Ramos (cell line): Measurements from ENCODE around the gene TRAF4.

Source experiments
- in situ Hi-C: fragments of 300-500 bp; cut with MboI; formaldehyde crosslinking; loops from one replicate; pipeline ENCODE4 v1.14.3; 2022; ENCODE audit warnings: low sequenced_read_pairs; ENCODE audit not compliant: unreplicated experiment

The TRAF4 gene, protein sequence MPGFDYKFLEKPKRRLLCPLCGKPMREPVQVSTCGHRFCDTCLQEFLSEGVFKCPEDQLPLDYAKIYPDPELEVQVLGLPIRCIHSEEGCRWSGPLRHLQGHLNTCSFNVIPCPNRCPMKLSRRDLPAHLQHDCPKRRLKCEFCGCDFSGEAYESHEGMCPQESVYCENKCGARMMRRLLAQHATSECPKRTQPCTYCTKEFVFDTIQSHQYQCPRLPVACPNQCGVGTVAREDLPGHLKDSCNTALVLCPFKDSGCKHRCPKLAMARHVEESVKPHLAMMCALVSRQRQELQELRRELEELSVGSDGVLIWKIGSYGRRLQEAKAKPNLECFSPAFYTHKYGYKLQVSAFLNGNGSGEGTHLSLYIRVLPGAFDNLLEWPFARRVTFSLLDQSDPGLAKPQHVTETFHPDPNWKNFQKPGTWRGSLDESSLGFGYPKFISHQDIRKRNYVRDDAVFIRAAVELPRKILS

GRCh38 chr17:28743243-28744103 lies at the start of gene TRAF4:
TRAF4 (plus strand) TSS chr17:28744011; CDS start chr17:28744113, 102 bp downstream.
- in situ Hi-C loops = loop anchor here (25.0 kb wide), 2 partner anchors 819 to 969 kb away; partner anchors contain the start of genes ABHD15 and TP53I13

- in situ Hi-C loops = no loop called here
These were observed 45.4 kb upstream of the TRAF4 start for GRCh38 chr17:28698253-28698941.

GRCh38 chr17:28700278-28700677 lies 43.5 kb upstream of the TRAF4 start:
- in situ Hi-C loops = no loop called here

GRCh38 chr17:28700830-28701492 lies 42.9 kb upstream of the TRAF4 start:
- in situ Hi-C loops = no loop called here

DNA sequence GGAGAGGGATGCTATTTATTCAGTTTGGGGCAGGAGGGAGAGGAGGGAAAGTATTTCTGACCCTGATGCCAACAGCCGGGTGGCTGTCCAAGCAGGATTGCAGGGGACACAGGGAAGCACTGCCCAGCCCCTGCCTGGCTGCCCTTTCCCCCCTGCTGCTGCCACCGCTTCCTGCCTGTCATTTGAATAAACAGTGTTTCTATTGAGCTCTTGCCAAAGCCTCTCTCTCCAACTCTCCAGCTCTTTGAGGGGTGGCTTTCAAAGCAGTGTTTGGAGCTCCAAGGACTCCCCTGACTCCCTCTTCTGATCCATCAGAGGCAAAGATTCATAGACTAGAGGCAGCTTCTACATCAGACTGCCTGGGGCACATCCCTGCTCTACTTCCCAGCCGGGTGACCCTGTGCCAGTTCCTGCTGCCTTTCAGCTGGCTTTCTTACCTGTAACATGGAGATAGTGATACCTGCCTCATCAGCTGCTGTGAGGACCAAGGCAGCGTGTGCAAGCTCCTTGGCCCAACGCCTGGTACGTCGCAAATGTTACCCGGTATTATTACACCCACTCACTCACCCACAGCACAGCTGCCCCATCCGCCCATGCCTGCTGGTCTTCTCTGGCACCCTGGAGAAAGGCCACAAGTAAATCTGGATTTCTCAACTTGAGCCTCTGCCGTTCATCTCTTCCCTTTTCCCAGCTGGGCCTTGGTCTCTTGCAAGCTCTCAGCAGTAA lies 41.6 kb upstream of the TRAF4 start:
- in situ Hi-C loops = no loop called here

- in situ Hi-C loops = no loop called here
These were observed 41.1 kb upstream of the TRAF4 start for GRCh38 chr17:28702752-28703150.

DNA sequence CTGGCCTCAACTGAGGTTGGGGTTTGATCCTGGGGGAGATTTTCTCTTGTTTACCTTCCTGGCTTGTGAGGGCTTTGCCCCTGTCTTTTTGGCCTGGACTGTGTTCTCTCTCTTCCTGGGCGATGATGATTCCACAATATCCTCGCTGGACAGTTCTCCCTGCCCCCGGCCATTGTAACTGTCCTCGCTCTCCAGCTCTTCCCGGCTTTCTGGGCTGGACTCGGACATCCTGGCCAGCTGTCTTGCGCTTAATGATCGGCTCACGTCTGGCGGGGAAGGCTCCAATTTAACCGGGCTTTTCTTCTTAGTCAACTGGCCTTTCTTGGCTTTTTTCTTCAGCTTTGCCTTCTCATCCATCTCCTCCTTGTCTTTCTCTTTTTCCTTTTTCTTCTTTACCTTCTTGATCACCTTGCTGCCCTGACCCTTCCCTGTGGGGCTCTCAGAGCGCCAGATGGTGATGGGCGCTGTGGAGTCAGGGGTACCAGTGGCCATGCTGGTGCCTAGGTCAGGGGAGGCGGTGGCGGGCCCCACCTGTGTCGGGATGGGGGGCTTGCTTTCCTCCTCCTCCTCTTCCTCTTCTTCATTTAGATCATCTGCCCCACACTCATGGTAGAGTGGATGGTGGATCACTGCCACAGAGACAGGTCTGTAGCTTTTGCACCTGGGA lies 40.1 kb upstream of the TRAF4 start:
- in situ Hi-C loops = no loop called here

DNA sequence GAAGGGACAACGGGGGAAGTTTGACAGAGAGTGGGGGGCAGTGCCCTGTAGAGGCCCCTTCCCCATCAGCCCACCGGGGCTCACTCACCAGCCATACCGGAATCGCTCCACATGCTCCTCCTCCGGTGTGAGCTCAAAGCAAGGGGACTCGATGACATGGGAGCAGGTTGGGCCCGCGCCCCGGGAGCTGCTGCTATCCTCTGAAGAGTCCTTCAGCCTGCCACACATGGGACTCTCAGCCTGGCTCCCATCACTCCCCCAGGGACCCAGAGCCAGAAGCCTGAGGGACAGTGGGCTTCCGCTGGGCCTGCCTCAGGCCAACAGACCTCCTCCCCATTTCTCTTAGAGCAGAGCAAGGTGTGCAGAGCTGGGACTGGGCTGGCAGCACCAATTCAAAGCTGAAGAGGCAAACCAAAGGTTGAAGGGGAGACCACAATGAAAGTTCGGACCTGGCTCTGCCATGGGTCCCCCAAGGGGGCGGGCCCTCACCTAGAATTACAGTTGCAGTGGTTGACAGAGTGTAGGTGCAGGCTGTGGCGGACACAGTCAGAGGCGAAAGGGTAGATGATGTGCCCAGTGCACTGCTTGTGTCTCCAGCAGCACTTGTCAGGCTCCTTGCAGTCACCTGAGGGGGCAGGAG lies 39.5 kb upstream of the TRAF4 start:
- in situ Hi-C loops = no loop called here

DNA sequence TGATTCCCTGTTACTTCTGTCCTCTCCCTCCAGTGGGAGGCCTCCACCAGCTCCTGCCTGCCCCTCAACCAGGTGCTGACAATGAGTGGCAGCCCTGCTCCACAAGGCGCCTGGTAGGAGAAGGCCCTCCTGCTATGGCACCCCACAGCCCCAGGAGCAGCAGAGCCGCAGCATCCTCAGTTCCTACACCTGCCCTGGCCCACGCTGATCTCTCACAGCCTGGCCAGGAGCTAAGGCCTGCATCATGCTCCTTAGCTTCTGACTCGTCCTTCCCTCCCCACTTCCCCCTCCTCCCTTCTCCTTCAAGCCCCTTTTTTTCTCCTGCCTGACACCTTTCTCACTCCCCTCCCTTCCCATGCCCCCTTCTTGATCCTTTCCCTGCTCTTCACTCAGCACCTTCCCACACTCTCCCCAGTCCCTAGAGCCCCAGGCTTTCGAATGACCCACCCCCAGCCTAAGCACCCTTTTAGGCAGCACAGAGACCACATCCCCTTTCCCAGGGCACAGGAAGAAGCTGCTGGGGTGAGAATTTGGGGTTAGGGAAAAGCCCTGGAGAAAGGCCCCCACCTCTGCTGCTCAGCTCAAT lies 38.6 kb upstream of the TRAF4 start:
- in situ Hi-C loops = no loop called here

DNA sequence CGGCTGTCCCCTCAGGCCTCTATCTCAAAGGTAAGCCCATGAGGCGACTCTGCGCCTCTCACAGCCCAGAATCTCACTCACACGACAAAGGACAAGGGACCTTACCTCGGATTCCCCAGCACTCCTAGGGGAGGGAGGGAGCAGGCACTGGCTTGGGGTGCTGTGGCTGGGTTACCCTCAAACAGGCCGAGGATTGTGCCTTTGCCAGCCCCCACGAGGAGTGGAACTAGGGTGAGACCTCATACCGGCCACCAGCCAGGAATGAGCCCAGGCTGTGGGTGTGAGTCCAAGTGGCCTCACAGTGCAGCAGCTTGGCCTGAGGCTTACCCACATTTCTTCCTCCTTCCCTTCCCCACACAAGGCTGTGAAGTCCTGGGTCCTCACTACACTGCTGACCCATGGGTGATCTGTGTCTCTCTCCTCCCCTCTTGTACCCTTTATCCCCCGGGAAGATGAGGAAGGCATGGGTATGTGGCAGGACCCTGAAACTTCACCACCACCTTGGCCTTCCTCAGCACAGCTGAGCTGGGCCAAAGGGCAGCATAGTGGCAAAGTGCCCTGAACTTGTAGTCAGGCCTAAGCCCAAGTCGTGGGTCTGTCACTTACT lies 38.0 kb upstream of the TRAF4 start:
- in situ Hi-C loops = no loop called here

DNA sequence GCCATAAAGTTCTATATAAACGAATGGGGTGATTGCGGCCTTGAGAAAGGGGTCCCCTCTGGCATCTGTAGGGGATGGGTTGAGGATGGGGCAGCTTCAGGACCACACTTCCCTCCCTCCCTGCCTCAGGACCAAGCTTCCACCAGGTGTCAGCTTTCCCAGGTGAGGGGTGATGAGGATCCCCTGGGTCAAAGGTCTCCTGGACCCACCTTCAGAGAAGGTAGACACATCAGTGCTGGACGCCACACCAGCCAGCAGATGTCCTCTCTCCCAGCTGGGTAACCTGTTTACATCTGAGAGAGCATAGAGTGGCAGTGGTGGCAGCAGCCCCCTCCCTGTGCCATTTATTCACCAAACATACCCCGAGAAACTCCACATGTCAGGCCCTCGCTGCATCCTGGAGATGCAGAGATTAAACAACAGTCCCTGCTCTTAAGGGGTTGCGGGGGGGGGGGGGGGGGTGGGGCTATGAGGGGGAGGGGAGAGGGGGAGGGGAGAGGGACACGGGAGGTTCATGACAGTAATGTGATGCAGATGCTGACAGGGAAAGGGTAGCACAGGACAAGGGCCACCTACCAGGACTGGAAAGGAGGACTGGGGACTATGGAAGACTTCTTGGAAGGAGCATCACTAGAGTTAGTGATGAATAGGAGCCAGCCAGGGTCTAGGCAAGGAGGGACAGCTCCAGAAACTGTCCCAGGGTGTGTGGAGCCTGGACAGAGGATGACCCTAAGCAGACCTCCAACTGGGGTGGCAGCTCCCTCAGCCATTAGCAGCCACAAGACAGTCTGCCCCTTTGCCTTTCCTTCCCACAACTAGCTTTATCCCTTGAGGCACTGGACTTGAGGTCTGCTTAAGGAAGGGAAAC lies 37.1 kb upstream of the TRAF4 start:
- in situ Hi-C loops = no loop called here

- in situ Hi-C loops = no loop called here
These were observed 36.5 kb upstream of the TRAF4 start for GRCh38 chr17:28707339-28707720.

GRCh38 chr17:28710861-28711722 lies 32.7 kb upstream of the TRAF4 start:
- in situ Hi-C loops = no loop called here

- in situ Hi-C loops = no loop called here
These were observed 32.1 kb upstream of the TRAF4 start, which contains the start of gene PROCA1 for GRCh38 chr17:28711723-28712031. PROCA1 (minus strand) TSS chr17:28711888; CDS start chr17:28711660, 228 bp downstream.

- in situ Hi-C loops = no loop called here
These were observed 31.6 kb upstream of the TRAF4 start for GRCh38 chr17:28712032-28712704.
